Measurements from ENCODE around the gene ASXL2. TPM values are rescaled to one million over a fixed set of nuclear protein-coding genes. Genes with fewer than 3 reads are reported as not detected.
A peak's percentile ranks its signal among the peaks of the same experiment; 100 is the strongest.
"Not testable (repeated sequence)": the region's sequence is repeated elsewhere in the genome, so short reads cannot be mapped to it uniquely, and the experiment has no call there.

The ASXL2 gene
- total and polyA plus RNA-seq, 7 donors: 1.8 to 15.5 (median 10.7) TPM

DNA sequence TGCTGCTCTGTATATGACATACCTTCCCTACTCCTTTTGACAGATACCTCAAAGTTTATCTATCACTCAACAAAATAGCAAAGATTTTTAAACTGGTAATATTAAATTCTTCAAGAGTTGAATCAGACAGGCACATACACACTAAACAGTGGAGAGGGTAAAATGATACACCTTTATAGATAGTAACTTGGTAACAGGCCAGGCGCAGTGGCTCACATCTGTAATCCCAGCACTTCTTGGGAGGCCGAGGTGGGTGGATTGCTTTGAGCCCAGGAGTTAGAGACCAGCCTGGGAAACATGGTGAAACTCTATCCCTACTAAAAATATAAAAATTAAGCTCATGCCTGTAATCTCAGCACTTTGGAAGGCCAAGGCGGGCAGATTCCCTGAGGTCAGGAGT, 23.2 kb downstream of the ASXL2 start:
- peaks cover 0 to 27% (median 8%) of the 10 kb centered on the region in 4 donors for H3K4me1 ChIP-seq
- H3K27ac ChIP-seq: no peak overlapping the region
- DNase-seq: no peak
- TF ChIP-seq, protein P1, sequence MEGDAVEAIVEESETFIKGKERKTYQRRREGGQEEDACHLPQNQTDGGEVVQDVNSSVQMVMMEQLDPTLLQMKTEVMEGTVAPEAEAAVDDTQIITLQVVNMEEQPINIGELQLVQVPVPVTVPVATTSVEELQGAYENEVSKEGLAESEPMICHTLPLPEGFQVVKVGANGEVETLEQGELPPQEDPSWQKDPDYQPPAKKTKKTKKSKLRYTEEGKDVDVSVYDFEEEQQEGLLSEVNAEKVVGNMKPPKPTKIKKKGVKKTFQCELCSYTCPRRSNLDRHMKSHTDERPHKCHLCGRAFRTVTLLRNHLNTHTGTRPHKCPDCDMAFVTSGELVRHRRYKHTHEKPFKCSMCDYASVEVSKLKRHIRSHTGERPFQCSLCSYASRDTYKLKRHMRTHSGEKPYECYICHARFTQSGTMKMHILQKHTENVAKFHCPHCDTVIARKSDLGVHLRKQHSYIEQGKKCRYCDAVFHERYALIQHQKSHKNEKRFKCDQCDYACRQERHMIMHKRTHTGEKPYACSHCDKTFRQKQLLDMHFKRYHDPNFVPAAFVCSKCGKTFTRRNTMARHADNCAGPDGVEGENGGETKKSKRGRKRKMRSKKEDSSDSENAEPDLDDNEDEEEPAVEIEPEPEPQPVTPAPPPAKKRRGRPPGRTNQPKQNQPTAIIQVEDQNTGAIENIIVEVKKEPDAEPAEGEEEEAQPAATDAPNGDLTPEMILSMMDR (IDR thresholded peaks at IDR 0.05): no peak
- no peak for TF ChIP-seq POLR2A (IDR thresholded peaks at IDR 0.05)
- TF ChIP-seq POLR2AphosphoS5 (IDR thresholded peaks at IDR 0.05): no peak
- TF ChIP-seq EP300 (IDR thresholded peaks at IDR 0.05): no peak
- H3K4me3 ChIP-seq: no peak overlapping the region
- intact Hi-C loops (cut with DNase I): loop anchor here (10.0 kb wide), 1 partner anchor 290 kb away; no protein-coding TSS in a partner anchor
- no peaks in the 10 kb centered on the region for H3K27me3 ChIP-seq
- no peaks in the 10 kb centered on the region for H3K9me3 ChIP-seq
- WGBS, 2 donors: 91 to 94% methylated on average over 3 of the region's 3 CpGs
- H3K36me3 ChIP-seq: peaks cover 0 to 4% (median 0%) of the 10 kb centered on the region in 4 donors

GRCh38 chr2:25854613-25855012, 23.7 kb downstream of the ASXL2 start:
- peaks cover 0 to 4% (median 0%) of the 10 kb centered on the region in 4 donors for H3K36me3 ChIP-seq
- H3K27ac ChIP-seq: no peak overlapping the region
- intact Hi-C loops (cut with DNase I): loop anchor here (10.0 kb wide), 1 partner anchor 290 kb away; no protein-coding TSS in a partner anchor
- peaks cover 0 to 23% (median 8%) of the 10 kb centered on the region in 4 donors for H3K4me1 ChIP-seq
- no peak overlapping the region for H3K4me3 ChIP-seq
- whole genome bisulfite sequencing, 2 donors: 95 to 97% methylated on average over 2 of the region's 2 CpGs
- no peak for DNase-seq
- TF ChIP-seq, protein P1 (IDR thresholded peaks at IDR 0.05): no peak
- TF ChIP-seq EP300 (IDR thresholded peaks at IDR 0.05): no peak
- no peak for TF ChIP-seq POLR2A (IDR thresholded peaks at IDR 0.05)
- no peak for TF ChIP-seq POLR2AphosphoS5 (IDR thresholded peaks at IDR 0.05)
- H3K9me3 ChIP-seq: no peaks in the 10 kb centered on the region
- no peaks in the 10 kb centered on the region for H3K27me3 ChIP-seq

DNA sequence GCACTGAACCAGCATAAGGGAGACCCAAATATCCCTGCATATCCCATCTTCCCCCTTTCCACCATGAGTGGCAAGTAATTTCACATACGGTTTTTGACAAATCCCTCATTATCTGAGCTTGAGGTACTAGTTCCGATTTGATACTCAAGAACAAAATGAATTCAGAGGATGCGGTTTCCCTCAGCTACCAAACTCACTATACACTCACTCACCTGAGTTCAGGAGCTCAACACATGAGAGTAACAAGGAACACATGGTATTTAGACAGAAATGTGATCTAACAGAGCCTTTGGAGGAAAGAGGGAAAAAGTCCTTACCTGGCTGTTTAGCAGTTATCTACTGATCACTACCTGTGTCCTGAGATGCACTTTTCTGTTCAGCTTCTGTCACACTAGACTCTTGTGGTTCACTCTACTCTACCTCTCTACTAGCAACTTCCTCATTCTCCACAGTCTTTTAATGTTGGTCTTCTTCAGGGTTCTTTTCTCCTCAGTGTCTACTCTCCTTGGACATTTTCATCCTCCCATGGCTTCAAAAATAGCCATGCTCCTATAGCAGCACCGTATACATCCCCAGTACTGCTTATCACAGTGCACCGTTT, 25.1 kb downstream of the ASXL2 start:
- H3K9me3 ChIP-seq: no peaks in the 10 kb centered on the region
- TF ChIP-seq POLR2A (IDR thresholded peaks at IDR 0.05) (no peak), POLR2AphosphoS5 (IDR thresholded peaks at IDR 0.05) (no peak), EP300 (IDR thresholded peaks at IDR 0.05) (no peak)
- TF ChIP-seq, protein P1 (IDR thresholded peaks at IDR 0.05): no peak
- WGBS, 2 donors: 77% methylated on average over 5 of the region's 5 CpGs
- H3K27me3 ChIP-seq: no peaks in the 10 kb centered on the region
- no peak overlapping the region for H3K4me3 ChIP-seq
- H3K27ac ChIP-seq: no peak overlapping the region
- peaks cover 0 to 4% (median 0%) of the 10 kb centered on the region in 4 donors for H3K36me3 ChIP-seq
- intact Hi-C loops (cut with DNase I): loop anchor here (10.0 kb wide), 1 partner anchor 292 kb away; no protein-coding TSS in a partner anchor
- H3K4me1 ChIP-seq: peaks cover 0 to 17% (median 8%) of the 10 kb centered on the region in 4 donors
- DNase-seq: no peak

DNA sequence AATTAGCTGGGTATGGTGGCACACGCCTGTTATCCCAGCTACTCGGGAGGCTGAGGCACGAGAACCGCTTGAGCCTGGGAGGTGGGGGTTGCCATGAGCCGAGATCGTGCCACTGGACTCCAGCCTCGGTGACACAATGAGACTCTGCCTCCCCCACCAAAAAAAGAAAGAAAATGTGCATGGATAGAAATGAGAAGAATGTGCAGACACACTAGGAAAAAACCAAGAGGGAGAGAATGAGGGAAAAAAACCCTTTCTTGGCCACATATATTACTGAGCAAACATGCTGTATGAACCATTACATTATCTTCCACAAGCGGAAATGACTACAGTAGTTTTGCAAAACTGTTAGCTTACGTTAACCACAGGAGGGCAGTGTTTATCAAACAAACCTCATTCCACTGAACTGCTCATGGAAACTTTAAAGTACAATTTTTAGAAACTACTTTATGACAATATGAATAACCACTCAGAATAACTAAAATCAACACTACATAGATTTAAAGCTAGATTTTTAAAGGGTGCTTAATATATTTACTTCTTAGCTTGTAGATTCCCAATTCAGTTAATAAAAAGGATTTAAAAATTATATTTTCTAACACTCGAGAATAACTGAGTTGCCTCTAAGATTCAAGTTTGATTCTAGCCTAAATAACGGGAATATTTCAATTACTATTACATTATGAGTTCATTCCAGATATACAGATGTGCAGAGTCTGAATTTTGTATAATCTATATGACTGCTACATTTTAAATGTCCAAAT, 26.4 kb downstream of the ASXL2 start:
- 32 to 49% methylated on average over 11 of the region's 11 CpGs for WGBS, 2 donors
- DNase-seq: no peak
- TF ChIP-seq POLR2A (IDR thresholded peaks at IDR 0.05): no peak
- TF ChIP-seq, protein P1 (IDR thresholded peaks at IDR 0.05): peak; percentile 20 to 60 (median 57)
- intact Hi-C loops (cut with DNase I): loop anchor here (10.0 kb wide), 1 partner anchor 293 kb away; no protein-coding TSS in a partner anchor
- H3K4me3 ChIP-seq: no peak overlapping the region
- H3K27me3 ChIP-seq: no peaks in the 10 kb centered on the region
- peaks cover 0 to 4% (median 0%) of the 10 kb centered on the region in 4 donors for H3K36me3 ChIP-seq
- peaks cover 0 to 17% (median 8%) of the 10 kb centered on the region in 4 donors for H3K4me1 ChIP-seq
- no peak overlapping the region for H3K27ac ChIP-seq
- no peaks in the 10 kb centered on the region for H3K9me3 ChIP-seq

- H3K36me3 ChIP-seq, H3K4me3 ChIP-seq, H3K27ac ChIP-seq, H3K27me3 ChIP-seq, DNase-seq, H3K9me3 ChIP-seq: not testable (repeated sequence)
- H3K4me1 ChIP-seq: peaks cover 0 to 17% (median 8%) of the 10 kb centered on the region in 4 donors
- intact Hi-C loops (cut with DNase I): loop anchor here (10.0 kb wide), 1 partner anchor 294 kb away; no protein-coding TSS in a partner anchor
- WGBS, 2 donors: 65 to 78% methylated on average over 4 of the region's 4 CpGs
These were observed 27.9 kb downstream of the ASXL2 start for GRCh38 chr2:25850400-25850799.

DNA sequence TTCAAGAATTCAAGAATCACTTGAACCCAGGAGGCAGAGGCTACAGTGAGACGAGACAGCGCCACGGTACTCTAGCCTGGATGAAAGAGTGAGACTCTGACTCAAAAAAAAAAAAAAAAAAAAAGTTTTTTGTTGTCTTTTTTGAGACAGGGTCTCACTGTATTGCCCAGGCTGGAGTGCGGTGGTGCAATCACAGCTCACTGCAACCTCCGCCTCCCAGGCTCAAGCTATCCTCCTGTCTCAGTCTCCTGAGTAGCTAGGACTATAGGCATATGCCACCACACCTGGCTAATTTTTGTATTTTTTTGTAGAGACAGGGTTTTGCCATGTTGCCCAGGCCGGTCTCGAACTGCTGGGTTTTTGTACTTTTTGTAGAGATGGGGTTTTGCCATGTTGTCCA, 28.9 kb downstream of the ASXL2 start:
- H3K9me3 ChIP-seq; H3K36me3 ChIP-seq; DNase-seq; H3K27me3 ChIP-seq; H3K4me3 ChIP-seq; H3K27ac ChIP-seq; intact Hi-C loops (cut with DNase I): not testable (repeated sequence)
- 97 to 99% methylated on average over 7 of the region's 7 CpGs for WGBS, 2 donors
- peaks cover 0 to 12% (median 7%) of the 10 kb centered on the region in 4 donors for H3K4me1 ChIP-seq
